ENCODE data around the gene KLC1.
A peak's percentile ranks its signal among the peaks of the same experiment; 100 is the strongest.
"Not testable (repeated sequence)": the region's sequence is repeated elsewhere in the genome, so short reads cannot be mapped to it uniquely, and the experiment has no call there.

The KLC1 gene

GRCh38 chr14:103691655-103692054 lies 62.6 kb downstream of the KLC1 start:
- DNase-seq (ENCODE audit: low read depth), result not testable (repeated sequence)

GRCh38 chr14:103692159-103692558 lies 63.1 kb downstream of the KLC1 start:
- DNase-seq (ENCODE audit: low read depth), result no peak

- DNase-seq (ENCODE audit: low read depth), result no peak
These were observed 63.9 kb downstream of the KLC1 start for GRCh38 chr14:103692871-103693270.

GRCh38 chr14:103693515-103693914 lies 64.5 kb downstream of the KLC1 start:
- no peak for DNase-seq (ENCODE audit: low read depth)

- no peak for DNase-seq (ENCODE audit: low read depth)
These were observed 65.6 kb downstream of the KLC1 start for GRCh38 chr14:103694572-103695026.

- no peak for DNase-seq (ENCODE audit: low read depth)
These were observed 66.5 kb downstream of the KLC1 start for GRCh38 chr14:103695296-103696069.

GRCh38 chr14:103696070-103696402 lies 67.0 kb downstream of the KLC1 start:
- no peak for DNase-seq (ENCODE audit: low read depth)

GRCh38 chr14:103696466-103697071 lies 67.6 kb downstream of the KLC1 start:
- peak; percentile 65 for DNase-seq (ENCODE audit: low read depth)

- DNase-seq (ENCODE audit: low read depth), result no peak
These were observed 68.2 kb downstream of the KLC1 start for GRCh38 chr14:103697206-103697602.

GRCh38 chr14:103697603-103698379 lies 68.8 kb downstream of the KLC1 start:
- no peak for DNase-seq (ENCODE audit: low read depth)

- DNase-seq (ENCODE audit: low read depth), result no peak
These were observed 69.6 kb downstream of the KLC1 start for GRCh38 chr14:103698380-103699260.

GRCh38 chr14:103699261-103699661 lies 70.2 kb downstream of the KLC1 start:
- no peak for DNase-seq (ENCODE audit: low read depth)

- DNase-seq (ENCODE audit: low read depth), result no peak
These were observed 71.1 kb downstream of the KLC1 start for GRCh38 chr14:103699901-103700752.

GRCh38 chr14:103700753-103701490 lies 71.9 kb downstream of the KLC1 start:
- no peak for DNase-seq (ENCODE audit: low read depth)

GRCh38 chr14:103702095-103702494 lies 73.1 kb downstream of the KLC1 start:
- DNase-seq (ENCODE audit: low read depth), result no peak

GRCh38 chr14:103702497-103703432 lies 73.8 kb downstream of the KLC1 start:
- no peak for DNase-seq (ENCODE audit: low read depth)

GRCh38 chr14:103703433-103704385 lies 74.7 kb downstream of the KLC1 start:
- DNase-seq (ENCODE audit: low read depth), result no peak

- DNase-seq (ENCODE audit: low read depth), result no peak
These were observed 75.7 kb downstream of the KLC1 start for GRCh38 chr14:103704708-103705107.

Measured in amniotic epithelial cell (primary cell).